Islet precursor cell (in vitro differentiated cells): ENCODE results near the gene FBN2.

ENCODE experiments used
- DNase-seq: peaks from one replicate; pipeline ENCODE4 v3.0.0-alpha.2; 2018

Gene FBN2

DNA sequence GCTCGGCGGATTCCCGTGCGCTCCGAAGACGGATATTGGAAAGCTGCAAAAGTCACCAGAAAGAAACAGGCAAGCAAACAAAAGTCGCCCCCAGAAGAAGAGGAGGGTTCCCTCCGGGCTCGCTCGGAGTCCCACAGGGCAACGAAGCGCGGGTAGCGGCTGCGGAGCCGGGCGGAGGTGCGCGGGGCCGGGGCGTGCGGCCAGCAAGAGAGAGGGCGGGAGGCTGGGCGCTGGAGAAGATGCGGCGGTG lies at the start of gene FBN2:
Gene FBN2 (minus strand): TSS at position 246 of the 250 bp plus-strand sequence. CDS start 642 bp downstream, outside the sequence.
- DNase-seq: no peak

DNA sequence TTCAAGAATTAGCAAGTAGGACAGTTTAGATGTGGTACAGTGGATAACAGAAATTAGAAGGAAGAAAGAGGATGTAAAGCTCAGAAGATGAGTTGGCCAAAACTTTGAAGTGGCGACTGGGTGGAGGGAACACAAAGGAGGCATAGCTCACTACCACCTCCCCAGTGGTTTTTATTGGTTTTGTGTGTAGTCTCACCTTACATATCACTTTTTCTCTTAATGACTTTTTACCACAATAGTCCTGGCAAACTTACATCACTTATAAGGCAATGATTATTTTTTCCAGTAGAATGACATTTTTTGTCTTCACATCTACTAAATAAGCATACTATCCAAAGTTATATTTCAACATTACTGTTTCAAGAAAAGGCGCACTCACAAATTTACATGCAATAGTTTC lies 49.2 kb upstream of the FBN2 start:
- DNase-seq: no peak

DNA sequence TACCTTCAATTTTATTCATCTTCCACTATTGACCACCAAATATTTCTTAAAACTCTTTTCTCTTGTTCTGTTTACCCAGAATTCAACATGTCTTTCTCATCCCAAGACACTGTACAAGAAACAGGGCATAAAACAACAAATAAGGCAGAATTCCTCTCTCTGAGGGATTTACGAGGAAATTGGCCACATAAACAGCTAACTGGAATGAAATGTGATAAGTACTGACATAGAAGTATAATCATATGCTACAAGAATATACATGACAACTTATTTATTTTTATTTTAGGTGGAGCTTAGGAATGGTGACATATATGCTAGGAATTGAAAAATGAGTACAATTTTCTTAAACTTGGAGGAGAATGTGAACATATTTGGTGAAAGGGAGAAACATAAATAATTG lies 48.8 kb upstream of the FBN2 start:
- no peak for DNase-seq

DNA sequence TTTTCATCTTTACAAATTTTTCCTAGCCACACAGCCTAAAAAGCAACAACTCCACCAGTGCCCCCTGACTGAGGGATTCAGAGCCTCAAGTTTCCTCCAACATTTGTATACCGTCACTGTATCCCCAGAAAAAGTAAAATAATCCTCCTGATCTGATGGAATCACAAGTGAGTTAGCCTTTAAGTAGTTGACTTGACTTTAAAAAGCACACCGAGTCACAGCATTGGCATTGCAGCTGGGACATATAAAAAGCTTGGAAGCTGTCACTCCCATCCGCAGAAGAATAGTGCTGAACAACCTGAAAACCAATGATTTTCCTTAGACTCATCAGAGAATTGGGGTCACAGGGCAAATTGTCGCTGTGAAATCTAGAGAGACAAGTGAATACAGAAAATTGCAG lies 41.6 kb upstream of the FBN2 start:
- DNase-seq: no peak

DNA sequence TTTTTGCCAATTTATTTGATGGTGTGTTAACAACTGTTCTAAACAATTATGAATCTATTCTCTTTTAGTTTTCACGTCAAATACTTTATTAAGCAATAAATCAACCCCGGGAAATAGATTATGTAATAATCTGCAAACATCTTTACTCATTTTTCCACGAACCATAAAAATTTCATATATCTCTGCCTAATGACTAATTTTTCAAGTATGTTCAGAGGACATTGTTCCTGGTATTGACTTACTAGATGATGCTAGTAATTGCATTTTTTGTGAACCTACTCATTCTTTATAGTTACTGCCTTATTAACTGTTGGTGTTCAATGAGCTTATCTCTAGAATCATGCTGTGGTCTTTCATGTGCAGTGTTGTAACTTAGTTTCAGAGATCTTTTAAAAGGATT lies 41.0 kb upstream of the FBN2 start:
- no peak for DNase-seq

DNA sequence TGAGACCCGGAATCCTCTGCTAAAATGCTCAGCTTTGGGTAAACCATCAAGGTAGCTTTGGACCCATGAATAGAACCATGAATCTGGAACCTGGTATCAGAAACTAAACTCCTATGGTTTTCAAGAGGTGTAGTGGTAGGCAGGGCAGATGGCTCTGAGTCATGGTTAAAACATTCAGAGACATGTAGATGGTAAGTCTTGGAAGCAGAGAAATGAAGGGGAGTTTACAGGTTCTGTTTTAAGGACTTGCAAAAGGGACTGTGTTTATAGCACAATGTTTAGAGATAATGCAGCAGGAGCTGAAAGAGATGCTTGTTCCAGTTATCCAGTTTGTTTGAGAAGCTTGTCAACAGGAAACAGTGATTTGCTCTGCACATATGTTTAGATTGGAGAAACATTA lies 36.0 kb upstream of the FBN2 start:
- peak; percentile 66 for DNase-seq

DNA sequence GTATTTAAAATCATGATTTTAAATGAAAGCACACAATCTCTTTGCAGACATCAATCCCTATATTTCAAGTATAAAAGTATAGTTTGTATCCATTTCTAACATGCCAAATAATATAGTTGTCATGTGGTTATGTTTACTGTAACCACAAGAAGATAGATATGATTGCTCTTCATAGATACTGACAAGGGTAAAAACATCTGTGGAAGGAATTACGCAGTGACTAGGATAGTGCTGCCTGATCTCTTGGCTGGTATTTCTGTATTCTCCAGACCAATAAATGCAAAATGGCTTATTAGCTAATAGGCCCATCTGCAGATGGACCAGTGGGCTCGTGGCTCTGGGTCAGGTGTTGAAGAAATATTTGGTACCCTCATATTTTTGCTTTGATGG lies 34.9 kb upstream of the FBN2 start:
- DNase-seq: no peak

DNA sequence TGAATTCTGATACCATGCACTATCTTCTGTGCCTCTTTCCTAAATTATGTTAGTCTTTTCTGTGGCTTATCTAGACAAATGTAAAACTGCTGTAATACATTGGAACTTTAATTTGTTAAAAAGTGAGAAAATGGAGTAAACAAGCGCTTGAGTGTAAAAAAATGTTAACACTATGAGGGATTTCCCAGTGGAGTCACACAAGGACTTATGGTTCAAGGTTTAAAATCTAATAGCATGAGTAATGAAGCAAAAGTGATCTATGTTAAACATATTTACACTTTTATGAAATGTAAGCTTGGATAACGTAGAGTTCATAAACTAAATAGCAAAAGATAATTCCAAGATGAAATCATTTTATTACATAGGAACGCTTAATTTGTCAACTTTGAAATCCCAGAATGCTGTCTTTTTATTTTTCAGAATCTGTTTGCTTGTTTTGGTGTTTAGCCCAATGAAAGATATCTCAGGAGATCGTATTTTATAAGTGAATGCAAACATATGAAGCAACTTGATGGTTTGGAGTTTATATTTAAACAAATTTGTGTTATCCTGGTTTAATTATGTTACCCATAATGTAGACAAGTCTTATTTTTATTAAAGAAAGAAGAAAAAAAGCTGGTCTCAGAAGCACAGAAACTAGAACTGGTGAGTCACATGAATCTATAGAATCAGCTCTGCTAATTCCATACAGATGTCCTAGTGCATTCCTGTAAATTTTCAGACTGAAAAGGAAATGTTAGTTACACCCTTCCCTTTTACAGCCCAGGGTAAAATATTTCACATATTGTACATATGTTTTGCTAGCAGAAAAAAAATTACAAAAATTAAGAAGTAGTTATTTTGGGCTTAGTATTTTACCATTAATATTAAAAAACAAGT lies 34.2 kb upstream of the FBN2 start:
- no peak for DNase-seq

DNA sequence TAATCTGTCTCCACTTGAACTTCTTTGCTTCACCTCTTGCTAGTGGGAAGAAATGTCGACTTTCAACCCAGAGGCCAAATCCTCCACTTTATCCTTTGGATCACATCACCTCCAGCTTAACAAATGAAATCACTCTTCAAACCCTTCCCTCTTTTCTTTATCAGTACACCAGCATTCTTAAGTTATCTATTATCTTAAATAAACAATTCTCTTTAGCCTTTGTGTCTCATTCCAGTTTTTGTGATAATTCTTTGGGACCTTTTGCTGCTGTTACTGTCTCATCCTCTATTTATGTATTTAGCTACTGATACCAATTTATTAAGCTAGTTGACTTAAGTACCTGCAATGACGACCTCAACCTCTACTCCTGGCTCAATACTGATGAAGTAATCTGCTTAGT lies 28.1 kb upstream of the FBN2 start:
- no peak for DNase-seq

DNA sequence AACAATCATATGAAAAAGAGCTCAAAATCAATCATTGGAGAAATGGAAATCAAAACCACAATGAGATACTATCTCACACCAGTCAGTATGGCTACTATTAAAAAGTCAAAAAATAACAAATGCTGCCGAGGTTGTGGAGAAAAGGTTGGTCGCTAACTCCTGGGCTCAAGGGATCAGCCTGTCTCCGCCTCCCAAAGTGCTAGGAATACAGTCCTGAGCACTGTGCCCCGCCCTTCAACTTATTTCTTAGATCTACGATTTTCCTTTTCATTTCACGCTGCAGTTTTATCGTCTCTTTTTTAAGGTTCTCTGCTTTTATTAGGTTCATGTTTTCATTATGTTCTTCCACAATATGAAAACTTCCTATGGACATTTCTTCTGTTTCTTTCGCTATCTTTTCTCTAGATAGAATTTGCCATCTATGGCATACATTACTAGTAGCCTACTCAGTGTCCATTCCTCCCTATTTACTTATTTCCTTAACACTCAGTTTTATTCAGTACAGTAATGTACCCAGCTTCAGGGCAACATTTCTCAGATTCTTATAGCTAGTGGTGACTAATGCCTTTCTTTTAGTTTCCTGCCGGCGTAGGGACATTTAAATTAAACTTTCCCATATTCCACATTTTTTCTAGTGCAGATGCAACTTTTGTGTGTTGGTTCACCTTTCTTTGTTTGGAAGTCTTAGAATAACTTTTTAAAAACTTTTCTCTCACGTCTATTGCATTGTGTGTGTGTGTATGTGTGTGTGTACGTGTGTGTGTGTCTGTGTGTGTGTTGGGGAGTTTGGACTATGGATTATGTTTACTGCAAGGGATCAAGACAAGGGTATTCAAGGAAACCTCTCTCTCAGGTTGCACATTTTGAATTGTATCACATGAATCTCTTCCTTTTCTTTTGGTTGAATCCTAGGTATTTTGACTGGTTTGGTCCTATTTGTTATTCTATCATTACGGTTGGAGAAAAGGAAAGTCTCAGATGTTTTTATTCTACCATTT lies 21.6 kb upstream of the FBN2 start:
- DNase-seq: no peak

DNA sequence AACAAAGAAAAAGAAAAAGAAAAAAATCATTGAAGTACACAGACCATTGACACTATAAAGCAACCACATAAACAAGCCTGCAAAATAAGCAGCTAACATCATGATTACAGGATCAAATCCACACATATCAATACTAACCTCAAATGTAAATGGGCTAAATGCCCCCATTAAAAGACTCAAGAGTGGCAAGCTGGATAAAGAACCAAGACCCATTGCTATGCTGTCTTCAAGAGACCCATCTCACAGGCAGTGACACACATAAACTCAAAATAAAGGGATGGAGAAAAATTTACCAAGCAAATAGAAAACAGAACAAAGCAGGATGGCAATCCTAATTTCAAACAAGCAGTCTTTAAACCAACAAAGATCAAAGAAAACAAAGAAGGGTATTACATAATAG lies 15.7 kb upstream of the FBN2 start:
- no peak for DNase-seq

DNA sequence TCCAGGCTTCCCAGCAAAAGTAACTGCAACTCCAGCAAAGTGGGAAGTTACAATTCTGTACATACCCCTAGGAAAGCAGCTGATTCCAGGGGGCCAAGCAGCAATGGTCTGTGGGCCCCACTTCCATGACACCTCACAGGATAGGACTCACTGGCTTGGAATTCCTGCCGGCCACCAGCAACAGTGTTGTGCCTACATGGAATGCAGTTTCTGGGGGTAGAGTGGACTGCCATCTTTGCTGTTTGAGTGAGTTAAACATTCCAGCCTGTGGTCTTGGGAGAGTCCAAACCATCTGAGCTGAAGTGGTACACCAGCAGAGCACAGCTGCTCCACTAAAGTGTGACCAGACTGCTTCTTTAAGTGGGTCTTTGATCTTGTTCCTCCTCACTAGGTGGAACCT lies 13.4 kb upstream of the FBN2 start:
- DNase-seq: peak; percentile 63

DNA sequence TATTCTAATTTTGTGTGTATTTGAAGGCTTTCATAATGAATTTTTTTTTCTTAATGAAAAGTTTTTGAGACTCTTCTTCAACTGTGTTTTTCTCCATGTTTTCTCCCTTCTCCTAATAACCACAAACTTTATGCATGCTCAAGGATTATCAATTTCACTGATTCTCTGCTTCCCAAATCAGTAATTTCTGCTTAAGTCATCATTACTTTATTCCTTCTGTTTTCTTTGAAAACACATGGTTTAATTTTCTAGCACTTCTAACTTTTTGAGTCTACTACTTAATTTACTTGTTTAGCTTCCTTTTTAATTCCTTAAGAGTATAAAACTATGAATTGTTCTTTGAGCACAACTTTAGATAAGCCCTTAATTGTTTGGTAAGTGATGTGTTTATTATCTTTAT lies 11.5 kb upstream of the FBN2 start:
- DNase-seq: no peak

DNA sequence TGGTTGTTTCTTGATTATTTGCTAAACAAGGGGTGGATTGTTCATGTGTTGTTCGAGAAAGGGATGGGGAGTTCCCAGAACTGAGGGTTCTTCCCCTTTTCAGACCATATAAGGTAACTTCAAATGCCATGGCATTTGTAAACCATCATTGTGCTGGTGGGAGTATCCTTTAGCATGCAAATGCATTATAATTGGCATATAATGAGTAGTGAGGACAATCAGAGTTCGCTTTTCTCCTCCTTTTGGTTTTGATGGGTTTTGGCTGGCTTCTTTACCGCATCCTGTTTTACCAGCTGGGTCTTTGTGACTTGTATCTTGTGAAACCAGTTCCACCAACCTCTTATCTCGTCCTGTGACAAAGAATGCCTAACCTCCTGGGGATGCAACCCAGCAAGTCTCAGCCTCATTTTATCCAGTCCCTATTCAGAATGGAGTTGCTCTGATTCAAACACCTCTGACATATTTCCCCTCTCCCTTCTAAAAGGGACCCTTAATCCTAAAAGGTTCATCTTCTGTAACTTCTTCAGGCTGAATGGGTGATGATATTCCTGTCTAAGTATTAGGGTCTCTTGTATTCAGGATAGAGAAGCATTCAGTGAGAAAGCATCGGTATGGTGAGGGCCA lies 8.7 kb upstream of the FBN2 start:
- peak; percentile 73 for DNase-seq

DNA sequence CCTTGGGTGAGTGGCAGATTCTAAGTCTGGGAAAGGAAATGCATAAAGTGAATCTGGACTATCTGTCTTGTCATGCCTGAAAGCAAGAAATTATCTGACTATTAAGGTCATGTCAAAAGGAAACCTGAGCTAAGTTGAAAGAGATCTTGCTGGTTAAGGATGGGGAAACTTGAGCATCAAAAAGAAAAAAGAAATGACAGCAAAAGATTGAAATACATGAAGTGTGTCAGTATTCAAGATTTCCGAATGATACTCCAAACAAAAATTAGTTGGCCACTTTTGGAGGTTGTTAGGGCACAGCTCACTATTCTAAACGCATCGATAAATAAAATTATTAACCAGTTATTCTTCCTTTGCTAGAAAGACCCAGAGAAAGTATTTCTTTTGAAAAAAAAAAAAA lies 3.3 kb upstream of the FBN2 start:
- DNase-seq: no peak

DNA sequence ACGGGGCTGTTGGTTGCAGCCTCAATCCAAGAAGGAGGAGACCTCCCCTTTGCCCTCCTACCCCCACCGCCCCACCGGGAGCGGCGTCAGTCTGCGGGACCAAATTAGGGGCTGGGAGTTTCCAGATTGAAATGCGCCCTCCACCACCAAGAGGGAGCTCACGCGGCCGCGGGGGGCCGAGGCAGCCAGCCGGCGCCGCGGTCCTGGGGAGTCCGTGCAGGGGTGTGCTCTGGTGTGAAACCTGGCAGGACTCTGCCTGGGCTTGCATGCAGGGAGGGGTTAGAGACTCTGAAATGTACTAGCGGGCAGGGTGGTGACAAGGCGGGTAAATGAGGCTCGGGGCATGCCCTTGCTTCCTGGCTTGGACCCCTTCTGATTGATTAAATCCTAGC lies 989 bp upstream of the FBN2 start:
- DNase-seq: peak; percentile 84

DNA sequence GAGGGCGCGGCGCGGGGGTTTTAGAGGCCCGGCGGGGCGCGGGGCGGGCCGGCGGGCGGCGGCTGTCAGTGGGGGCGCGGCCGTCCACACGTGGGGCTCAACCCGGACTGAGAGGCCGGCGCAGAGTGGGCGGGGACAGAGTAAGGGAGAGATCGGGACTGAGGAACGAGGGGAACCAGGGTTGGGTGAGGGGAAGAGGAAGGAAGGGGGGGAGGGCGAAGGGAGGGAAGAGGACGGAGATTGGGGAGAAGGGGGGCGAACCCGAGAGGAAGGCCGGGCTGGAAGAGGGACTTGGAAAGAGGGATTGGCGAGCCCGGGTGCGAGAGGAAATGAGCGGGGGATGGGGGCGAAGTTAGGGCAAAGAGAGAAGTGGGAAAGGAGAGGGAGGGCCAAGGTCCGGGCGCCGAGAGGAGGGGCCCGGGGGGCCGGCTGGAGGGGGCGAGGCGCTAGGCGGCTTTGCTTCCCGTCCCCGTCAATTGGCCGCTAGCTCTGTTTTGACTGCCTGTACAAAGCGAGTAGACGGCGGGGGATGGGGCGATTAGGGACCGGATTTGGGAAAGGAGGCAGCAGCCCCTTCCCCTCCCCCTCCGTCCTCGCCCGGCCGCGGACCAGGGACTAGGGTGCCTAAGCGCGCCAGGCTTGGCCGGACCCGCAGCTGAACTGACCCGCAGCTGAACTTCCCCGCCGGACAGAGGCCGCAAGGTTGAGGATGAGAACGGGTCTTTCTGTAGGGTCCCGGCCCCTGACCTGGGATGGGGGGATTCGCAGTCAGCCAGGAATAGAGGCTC lies 399 bp upstream of the FBN2 start:
- DNase-seq: peak; percentile 96

DNA sequence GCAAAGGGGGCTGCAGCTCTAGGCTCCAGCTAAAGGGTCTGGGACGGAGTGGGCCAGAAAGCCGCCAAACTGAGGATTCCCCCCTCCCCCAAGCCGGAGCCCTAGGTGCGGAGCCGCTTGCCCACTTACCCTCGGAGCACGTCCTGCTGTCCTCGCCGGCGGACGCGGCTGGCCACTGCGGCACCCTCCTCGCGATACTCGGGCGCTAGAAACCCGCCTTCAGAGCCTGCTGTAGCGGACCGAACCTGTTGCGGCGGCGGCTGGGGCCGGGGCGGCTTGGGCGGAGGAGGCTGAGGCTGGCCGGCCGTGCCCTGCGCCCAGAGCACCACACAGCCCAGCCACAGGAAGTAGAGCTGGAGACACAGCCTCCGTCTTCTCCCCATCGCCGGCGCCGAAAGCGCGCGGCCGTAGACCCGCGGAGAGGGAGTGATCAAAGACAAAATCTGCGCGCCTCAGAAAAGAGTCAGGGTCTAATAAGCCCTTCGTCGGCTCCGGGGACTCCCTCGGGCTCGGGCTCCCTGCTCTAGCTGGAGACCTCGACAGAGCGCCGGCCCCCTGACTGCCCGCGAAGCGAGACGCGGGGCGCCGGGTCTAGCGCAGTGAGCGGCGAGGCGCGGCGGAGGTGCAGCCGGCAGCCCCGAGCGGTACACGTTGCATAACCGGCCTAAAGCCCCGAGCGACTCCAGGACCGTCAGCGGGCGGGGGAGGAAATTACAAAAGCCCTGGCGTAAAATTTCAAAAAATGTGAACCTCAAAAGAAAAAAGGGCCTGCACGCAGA lies 635 bp downstream of the FBN2 start:
- DNase-seq: peak; percentile 78

DNA sequence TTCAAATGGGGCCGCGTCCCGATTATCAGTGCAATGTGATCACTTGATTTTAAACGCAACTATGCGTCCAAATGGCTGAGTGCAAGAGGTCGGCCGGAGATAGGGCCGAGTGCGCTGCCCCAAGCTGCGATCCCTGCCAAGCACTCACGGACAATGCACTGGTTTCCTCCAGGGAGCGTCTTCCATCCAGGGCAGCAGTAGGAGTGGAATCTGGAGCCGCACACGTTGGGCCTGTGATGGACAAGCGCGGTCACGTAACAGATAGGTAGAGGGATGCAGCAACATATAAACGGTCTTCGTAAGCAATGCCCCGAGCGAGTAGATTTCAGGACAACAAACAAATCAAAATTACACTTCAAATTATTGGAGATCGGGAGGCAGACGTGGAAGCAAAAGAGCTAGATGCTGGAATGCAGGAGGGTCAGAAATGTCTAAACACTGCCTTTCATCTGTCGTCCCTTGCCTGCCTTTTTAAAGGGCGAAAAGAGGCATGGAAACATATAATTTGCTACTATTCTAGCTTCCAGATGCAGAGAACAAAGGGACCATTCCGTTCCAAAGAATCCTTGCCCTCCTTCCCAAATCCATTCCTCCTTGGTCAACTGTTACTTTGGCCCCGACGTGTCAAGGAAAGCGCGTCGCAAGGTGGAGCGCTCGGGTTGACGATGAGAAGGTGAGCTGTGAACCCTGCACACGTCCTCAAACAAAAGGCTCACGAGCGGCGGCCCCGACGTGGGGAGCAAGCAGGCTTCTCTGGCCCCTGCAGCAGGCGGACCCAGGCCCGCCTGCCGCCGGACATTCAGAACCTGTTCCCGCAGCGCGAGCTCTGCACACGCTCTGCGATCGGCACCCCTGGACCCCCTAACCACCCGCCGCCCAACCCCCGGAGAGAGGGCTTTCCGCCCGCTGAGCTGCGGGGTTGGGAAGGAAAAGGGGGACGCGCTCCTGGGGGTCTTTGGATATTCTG lies 1.5 kb downstream of the FBN2 start:
- DNase-seq: peak; percentile 84

DNA sequence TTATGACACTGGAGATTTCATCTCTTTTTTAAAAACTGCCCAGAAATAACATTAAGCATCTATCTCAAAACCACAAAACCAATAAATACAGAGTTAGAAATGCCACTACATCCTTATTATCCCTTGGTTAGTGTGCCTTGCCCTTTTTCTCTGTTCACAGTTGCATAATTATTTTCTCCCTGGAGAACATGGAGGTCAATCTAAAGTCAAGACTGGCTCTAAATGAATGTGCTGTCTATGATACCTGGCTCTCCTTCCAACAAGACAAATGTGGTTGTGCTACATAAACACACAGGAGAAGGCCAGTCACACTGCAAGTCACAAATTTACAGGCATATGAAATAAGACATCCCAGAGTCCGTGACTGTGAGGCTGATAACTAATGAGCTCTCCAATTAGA lies 2.8 kb downstream of the FBN2 start:
- no peak for DNase-seq

DNA sequence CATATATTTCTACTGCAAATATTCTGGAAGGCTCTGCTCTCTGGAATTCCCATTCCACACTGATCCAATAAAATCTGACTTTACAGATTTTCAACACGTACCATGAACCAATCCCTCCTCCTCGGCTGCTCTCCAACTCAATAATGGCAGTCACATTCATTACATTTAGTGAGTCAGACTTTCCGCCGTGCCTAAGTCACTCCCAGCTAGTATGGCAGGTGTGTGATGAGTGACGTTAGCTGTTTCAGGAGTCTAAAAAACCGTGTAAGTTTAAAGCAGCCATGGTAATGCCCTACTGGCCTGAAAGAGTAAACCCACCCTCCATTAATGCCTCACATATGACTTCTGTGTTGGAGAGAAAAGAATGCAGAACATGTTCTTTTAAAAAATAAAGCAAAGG lies 3.3 kb downstream of the FBN2 start:
- peak; percentile 71 for DNase-seq
